Measurements from ENCODE around the gene CAMLG. TPM values are rescaled to one million over a fixed set of nuclear protein-coding genes. Genes with fewer than 3 reads are reported as not detected.

The CAMLG gene
- total RNA-seq, 4 donors from 2014 or later, result 12.7 to 31.0 (median 24.2) TPM

DNA sequence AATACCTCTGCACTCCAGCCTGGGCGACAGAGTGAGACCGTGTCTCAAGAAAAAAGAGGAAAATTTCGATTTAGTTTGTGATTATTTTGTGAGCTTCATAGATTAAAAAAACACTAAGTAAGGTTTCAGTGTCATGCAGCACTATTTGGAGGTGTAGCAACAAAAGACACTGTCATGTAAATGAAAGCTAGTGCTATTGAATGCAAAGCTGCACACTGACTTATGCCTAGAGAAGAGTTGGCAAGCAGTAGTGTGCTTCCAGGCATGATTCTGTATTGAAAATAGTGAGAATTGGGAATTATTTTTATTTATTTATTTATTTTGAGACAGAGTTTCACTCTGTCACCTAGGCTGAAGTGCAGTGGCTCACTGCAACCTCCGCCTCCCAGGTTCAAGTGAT, 54.8 kb downstream of the CAMLG start:
- WGBS, 2 donors (ENCODE audit: low coverage in 1 of 2), result 67 to 92% methylated on average over 1 to 4 of the region's 4 CpGs
- no peaks in the 10 kb centered on the region for H3K4me1 ChIP-seq
- no peaks in the 10 kb centered on the region for H3K9me3 ChIP-seq
- H3K27me3 ChIP-seq, result no peaks in the 10 kb centered on the region
- intact Hi-C loops (cut with DNase I; ENCODE audit: low total_unique reads), result no loop called here
- TF ChIP-seq, protein P1, sequence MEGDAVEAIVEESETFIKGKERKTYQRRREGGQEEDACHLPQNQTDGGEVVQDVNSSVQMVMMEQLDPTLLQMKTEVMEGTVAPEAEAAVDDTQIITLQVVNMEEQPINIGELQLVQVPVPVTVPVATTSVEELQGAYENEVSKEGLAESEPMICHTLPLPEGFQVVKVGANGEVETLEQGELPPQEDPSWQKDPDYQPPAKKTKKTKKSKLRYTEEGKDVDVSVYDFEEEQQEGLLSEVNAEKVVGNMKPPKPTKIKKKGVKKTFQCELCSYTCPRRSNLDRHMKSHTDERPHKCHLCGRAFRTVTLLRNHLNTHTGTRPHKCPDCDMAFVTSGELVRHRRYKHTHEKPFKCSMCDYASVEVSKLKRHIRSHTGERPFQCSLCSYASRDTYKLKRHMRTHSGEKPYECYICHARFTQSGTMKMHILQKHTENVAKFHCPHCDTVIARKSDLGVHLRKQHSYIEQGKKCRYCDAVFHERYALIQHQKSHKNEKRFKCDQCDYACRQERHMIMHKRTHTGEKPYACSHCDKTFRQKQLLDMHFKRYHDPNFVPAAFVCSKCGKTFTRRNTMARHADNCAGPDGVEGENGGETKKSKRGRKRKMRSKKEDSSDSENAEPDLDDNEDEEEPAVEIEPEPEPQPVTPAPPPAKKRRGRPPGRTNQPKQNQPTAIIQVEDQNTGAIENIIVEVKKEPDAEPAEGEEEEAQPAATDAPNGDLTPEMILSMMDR (IDR thresholded peaks at IDR 0.05), result no peak
- no peak for TF ChIP-seq POLR2AphosphoS5 (IDR thresholded peaks at IDR 0.05)
- TF ChIP-seq EP300 (IDR thresholded peaks at IDR 0.05; ENCODE audit: low read depth), result no peak
- TF ChIP-seq POLR2A (IDR thresholded peaks at IDR 0.05), result no peak
- in situ Hi-C loops (cut with MboI; ENCODE audit: low pct_ligation_motif_present in 1 of 4, low pct_unique_long_range_greater_than_20kb in 1 of 4, low sequenced_read_pairs in 3 of 4), result no loop called here
- H3K27ac ChIP-seq, result no peak overlapping the region
- DNase-seq, result no peak
- H3K36me3 ChIP-seq, result peaks cover 0 to 75% (median 34%) of the 10 kb centered on the region in 4 donors
- H3K4me3 ChIP-seq, result no peak overlapping the region

GRCh38 chr5:134794082-134794481, 55.7 kb downstream of the CAMLG start:
- Histone ChIP-seq H3K27me3 (no peaks in the 10 kb centered on the region), H3K4me3 (no peak overlapping the region), H3K9me3 (no peaks in the 10 kb centered on the region), H3K4me1 (no peaks in the 10 kb centered on the region), H3K27ac (no peak overlapping the region), H3K36me3 (peaks cover 0 to 72% (median 31%) of the 10 kb centered on the region in 4 donors)
- 40 to 97% methylated on average over 1 to 2 of the region's 2 CpGs for WGBS, 2 donors (ENCODE audit: low coverage in 1 of 2)
- intact Hi-C loops (cut with DNase I; ENCODE audit: low total_unique reads) (no loop called here), in situ Hi-C loops (cut with MboI; ENCODE audit: low pct_ligation_motif_present in 1 of 4, low pct_unique_long_range_greater_than_20kb in 1 of 4, low sequenced_read_pairs in 3 of 4) (no loop called here)
- TF ChIP-seq POLR2A (IDR thresholded peaks at IDR 0.05), result no peak
- TF ChIP-seq, protein P1 (IDR thresholded peaks at IDR 0.05), result no peak
- TF ChIP-seq POLR2AphosphoS5 (IDR thresholded peaks at IDR 0.05), result no peak
- TF ChIP-seq EP300 (IDR thresholded peaks at IDR 0.05; ENCODE audit: low read depth), result no peak
- no peak for DNase-seq

DNA sequence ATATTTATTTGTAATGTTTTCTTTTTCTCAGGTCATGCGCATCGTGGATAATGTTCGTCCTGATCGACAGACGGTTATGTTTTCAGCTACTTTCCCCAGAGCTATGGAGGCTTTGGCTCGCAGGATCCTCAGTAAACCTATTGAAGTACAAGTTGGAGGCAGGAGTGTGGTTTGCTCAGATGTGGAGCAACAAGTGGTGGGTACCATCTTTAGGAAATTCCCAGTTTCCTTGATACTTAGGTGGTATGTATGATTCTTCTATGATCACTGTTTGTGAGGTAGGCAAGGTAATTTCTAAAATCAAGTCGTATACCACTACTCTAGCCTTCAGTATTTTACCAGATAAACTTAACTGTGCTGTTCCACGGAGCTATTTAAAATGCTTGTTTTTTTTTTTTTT, 56.5 kb downstream of the CAMLG start:
- in situ Hi-C loops (cut with MboI; ENCODE audit: low pct_ligation_motif_present in 1 of 4, low pct_unique_long_range_greater_than_20kb in 1 of 4, low sequenced_read_pairs in 3 of 4) (no loop called here), intact Hi-C loops (cut with DNase I; ENCODE audit: low total_unique reads) (no loop called here)
- no peak for DNase-seq
- no peaks in the 10 kb centered on the region for H3K27me3 ChIP-seq
- no peak overlapping the region for H3K27ac ChIP-seq
- peaks cover 0 to 65% (median 31%) of the 10 kb centered on the region in 4 donors for H3K36me3 ChIP-seq
- H3K4me3 ChIP-seq, result no peak overlapping the region
- H3K9me3 ChIP-seq, result no peaks in the 10 kb centered on the region
- no peaks in the 10 kb centered on the region for H3K4me1 ChIP-seq
- TF ChIP-seq EP300 (IDR thresholded peaks at IDR 0.05; ENCODE audit: low read depth), result no peak
- no peak for TF ChIP-seq POLR2A (IDR thresholded peaks at IDR 0.05)
- TF ChIP-seq, protein P1 (IDR thresholded peaks at IDR 0.05), result no peak
- no peak for TF ChIP-seq POLR2AphosphoS5 (IDR thresholded peaks at IDR 0.05)
- 96 to 97% methylated on average over 8 of the region's 8 CpGs for WGBS, 2 donors (ENCODE audit: low coverage in 1 of 2)

DNA sequence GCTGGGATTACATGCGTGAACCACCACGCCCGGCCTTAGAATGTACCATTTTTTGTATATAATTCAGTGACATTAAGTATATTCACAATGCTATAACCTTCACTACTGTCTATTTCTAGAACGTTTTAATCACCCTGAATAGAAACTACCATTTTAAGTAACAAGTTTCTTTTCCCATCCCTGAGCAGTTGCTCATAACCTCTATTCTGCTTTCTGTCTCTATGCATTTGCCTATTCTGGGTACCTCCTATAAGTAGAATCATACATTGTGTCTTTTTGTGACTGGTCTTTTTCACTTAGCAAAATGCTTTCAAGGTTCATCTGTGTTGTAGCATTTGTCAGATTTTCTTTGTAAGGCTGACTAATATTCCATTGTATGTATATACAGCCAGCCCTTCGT, 60.1 kb downstream of the CAMLG start:
- in situ Hi-C loops (cut with MboI; ENCODE audit: low pct_ligation_motif_present in 1 of 4, low pct_unique_long_range_greater_than_20kb in 1 of 4, low sequenced_read_pairs in 3 of 4) (no loop called here), intact Hi-C loops (cut with DNase I; ENCODE audit: low total_unique reads) (no loop called here)
- TF ChIP-seq POLR2A (IDR thresholded peaks at IDR 0.05) (no peak), POLR2AphosphoS5 (IDR thresholded peaks at IDR 0.05) (no peak), EP300 (IDR thresholded peaks at IDR 0.05; ENCODE audit: low read depth) (no peak)
- TF ChIP-seq, protein P1 (IDR thresholded peaks at IDR 0.05), result no peak
- H3K9me3 ChIP-seq, result no peaks in the 10 kb centered on the region
- H3K4me1 ChIP-seq, result no peaks in the 10 kb centered on the region
- 90% methylated on average over 5 of the region's 5 CpGs for WGBS, 2 donors (ENCODE audit: low coverage in 1 of 2)
- H3K27me3 ChIP-seq, result no peaks in the 10 kb centered on the region
- DNase-seq, result no peak
- H3K4me3 ChIP-seq, result no peak overlapping the region
- no peak overlapping the region for H3K27ac ChIP-seq
- H3K36me3 ChIP-seq, result peaks cover 0 to 72% (median 21%) of the 10 kb centered on the region in 4 donors

Small RNA genes within 50 kb of the gene (small RNA-seq; reads per million reads assigned to genes)
- gene RNU6-1164P (0 reads per million in 4 donors), gene RNU6-757P (0 reads per million in 4 donors)

Other genes starting within 250 kb of the CAMLG start
- gene JADE2, start 212.9 kb upstream of the CAMLG start, total RNA-seq, result 10 to 100 TPM; 36.6 to 50.1 (median 41.4) TPM
- 10 to 100 TPM; 14.3 to 77.8 (median 59.8) TPM for gene SAR1B, start 105.7 kb upstream of the CAMLG start, total RNA-seq
- 10 to 100 TPM in 3 of 4 donors, 1 to 10 TPM in 1; 9.2 to 26.7 (median 18.6) TPM for gene SEC24A, start 89.8 kb upstream of the CAMLG start, total RNA-seq
- 10 to 100 TPM; 28.5 to 73.3 (median 46.1) TPM for gene DDX46, start 20.2 kb downstream of the CAMLG start, total RNA-seq
- 10 to 100 TPM; 22.8 to 41.9 (median 34.9) TPM for gene C5orf24, start 107.4 kb downstream of the CAMLG start, total RNA-seq
- 10 to 100 TPM; 26.3 to 81.9 (median 45.6) TPM for gene TXNDC15, start 135.8 kb downstream of the CAMLG start, total RNA-seq
- 10 to 100 TPM in 3 of 4 donors, 1 to 10 TPM in 1; 6.4 to 28.9 (median 11.6) TPM for gene PCBD2, start 166.6 kb downstream of the CAMLG start, total RNA-seq
- 1 to 10 TPM in 2 of 4 donors, under 1 TPM in 1, not detected in 1; 0.32 to 4.1 (median 1.1) TPM for gene CATSPER3, start 229.4 kb downstream of the CAMLG start, total RNA-seq

Data from transverse colon (tissue), 4 donors.